GM18873 (cell line): ENCODE data around the gene UNC5A.

Experiments
- ATAC-seq: cut with Tn5 transposase; IDR thresholded peaks from one replicate; pipeline ENCODE4 v1.9.1; 2021; ENCODE audit warnings: mild to moderate bottlenecking, moderate library complexity, moderate number of reproducible peaks; ENCODE audit not compliant: unreplicated experiment, low FRiP score

Gene UNC5A

DNA sequence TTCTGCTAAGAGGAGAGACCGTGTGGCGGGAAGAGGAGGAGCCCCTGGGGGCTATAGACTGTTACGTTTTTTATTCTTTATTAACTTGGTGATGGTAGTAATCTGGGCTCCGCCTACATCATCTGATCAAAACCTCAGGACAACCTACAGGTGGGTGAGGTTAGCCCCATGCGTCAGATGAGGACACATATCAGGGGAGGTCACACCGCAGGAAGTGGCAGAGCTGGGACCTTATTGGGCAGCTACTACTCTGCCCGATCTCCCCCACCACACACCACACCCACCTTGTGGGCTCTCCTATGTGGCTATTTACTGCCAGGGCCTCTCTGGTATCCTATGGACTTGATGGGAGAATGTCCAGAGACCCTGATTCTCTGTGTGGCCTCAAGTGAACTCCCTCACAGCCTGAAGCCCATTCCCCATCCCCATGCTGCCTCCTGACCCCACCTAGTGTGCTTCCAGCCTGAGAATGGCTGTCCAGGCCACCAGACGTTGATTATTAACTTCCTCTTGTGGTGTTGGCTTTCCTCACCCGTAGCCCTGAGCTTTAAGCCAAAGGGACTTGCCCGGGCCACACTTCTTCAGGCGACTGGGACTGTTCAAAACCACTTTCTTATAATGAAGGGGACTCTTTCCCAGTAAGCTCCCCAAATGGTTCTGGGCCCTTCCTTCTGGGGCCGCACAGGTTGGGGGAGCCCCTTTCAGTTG, 8.2 kb downstream of the UNC5A start:
- ATAC-seq = no peak

DNA sequence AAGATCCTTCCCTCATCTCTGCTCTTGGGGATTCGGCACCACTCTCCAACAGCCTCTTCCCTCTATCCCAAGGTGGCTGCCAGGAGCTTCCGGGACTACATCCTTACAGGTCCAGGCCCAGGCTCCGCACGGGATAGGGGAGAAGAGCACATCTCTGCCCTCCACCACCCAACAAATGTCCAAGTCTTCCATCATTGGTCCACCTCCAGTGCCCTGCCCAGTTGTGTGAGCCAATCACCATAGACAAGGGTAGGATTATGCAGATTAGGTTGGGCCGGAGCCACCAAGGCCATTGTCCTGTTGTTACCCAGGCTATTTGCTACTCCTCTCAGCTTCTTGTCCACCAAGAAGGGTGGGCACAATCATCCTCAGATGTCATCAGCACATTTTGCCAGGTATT, 9.1 kb downstream of the UNC5A start:
- ATAC-seq = no peak

DNA sequence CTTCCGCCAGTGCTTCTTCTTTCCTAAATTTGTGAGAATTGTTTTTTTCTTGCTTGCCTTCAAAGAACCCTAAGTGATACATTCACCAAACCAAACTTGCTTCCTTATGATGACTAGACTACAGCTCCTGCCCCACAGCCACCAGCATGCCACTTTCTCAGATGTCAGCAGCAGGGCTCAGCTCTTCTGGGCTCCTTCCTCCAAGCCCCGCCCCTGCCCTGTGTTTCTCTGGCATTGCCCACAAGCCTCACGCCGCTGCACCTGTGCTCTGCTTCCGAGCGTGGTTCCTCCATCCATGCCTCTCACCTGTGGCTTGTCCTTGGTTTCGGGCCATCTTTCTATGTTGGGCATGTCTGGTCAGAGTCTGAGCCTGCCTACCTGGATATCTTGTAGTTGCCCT, 10.6 kb downstream of the UNC5A start:
- ATAC-seq = no peak

DNA sequence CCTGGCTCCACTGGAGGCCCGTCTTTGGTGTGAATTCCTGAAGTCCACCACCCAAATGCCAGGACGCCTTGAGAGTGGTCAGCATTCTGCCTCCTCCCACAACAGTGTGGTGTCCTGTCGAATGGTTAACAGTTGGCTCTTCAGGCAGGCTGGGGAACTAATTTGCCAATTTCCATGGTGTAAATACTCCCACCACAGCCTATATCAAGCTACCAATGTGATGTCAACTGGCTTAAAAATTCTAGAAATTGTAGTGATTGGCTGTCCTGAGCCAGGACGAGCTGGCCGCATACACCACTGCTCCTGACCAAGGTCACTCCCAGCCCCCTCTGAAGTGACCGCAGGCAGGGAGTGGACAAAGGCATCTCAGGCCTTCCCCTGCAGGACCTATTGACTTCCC, 11.1 kb downstream of the UNC5A start:
- ATAC-seq = no peak

DNA sequence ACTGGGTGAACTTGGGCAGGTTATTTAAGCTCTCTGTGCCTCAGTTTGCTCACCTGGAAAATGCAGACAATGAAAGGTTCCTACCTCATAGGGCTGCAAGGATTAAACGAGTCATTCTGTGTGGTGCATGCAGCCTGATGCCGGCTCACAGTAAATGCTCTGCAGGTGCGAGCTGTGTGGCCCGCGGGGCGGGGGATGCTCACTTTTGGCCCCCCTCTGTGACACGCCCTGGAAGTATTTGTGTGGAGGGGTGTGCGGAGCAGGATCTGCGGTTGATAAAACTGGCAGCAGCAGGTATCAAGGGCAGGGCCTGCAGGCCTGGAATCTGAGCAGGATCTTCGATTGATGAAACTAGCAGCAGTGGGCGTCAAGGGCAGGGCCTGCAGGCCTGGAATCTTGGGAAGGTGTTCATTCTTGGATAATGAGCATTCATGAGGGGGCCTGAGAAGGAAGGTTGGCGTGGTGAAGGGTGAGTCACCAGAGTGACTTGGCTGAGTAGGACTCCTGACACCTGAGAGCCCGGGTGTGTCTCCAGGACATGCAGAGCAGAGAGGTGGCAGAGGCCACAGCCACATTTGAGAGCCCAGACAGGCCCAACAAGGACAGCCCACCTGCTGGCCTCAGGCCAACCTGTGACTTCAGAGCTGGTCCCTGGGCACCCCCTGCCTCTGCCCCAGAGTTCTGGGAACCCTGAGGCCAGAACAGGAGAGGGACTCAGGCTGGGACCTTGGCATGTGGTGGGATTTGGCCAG, 11.9 kb downstream of the UNC5A start:
- ATAC-seq = no peak

DNA sequence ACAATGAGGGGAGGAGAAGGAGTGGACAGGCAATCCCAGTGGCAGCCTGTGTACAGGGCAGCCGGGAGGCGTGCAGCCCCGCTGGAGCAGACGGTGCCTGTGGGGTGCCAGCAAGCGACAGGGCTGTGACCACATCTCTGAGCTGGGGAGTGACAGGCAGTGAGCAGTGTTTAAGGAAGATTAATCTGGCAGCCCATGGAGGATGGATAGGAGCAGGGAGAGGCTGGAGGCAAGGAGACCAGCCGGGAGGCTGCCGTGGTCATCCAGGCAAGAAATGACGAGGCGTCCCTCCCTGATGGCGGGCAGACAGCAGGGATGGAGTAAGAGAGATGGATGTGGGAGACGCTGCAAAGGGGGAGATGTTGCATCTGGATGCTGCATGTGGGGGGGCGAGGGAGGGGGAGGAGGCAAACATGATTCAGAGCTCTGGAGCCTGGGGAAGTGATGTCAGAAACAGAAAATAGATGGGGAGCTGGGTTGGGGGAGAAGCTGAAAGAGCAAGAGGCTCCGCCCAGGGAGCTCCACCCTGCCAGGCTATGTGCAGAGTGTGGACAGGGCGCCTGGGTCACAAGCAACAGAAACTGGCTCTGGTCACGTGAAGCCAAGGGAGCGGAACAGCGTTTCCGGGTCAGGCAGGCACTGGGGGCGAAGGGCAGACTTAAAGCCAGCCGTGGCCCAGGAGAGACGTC, 12.6 kb downstream of the UNC5A start:
- no peak for ATAC-seq

DNA sequence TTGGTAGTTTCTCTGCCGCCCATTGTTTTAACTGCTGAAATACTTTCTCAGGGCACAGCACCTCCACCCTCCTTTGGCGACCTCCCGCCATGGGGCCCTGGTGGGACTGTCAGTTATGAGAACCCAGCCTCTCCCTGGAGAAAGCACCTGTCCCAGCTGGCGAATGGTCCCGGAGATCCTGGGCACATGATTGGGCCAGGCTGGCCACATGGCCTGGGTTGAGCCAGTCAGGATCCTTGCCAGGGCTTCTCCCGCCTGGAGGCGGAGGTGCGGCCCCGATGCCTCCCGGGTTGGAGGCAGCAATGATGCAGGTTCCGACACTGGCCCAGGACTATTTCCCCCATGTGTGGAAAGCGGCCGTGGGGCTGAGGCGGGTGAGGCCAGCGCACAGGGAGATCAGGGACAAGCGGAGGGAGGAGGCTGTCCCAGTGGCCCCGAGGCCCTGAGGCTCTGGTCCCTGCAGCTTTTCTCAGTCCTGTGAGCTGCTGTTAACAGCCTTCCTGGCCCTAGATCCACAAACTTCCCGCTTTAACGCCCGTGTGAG, 13.6 kb downstream of the UNC5A start:
- no peak for ATAC-seq

DNA sequence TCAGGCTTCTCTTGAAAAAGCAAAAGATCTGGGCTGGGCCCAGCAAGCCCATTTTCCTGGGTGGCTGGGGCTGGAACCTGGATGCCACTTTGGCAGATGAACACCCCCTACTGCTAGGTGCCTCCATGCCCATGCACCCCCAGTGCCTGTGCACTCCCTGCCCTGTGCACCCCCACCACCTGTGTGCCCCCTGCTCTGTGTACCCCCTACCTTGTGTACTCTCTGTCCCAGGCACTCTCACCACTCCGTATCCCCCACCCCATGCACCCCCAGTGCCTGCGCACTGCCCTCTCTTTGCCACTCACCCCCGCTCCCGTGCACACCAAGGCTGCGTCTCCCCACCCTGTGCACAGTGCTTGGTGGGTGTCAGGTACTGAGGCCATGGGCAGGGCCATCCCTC, 14.2 kb downstream of the UNC5A start:
- no peak for ATAC-seq

DNA sequence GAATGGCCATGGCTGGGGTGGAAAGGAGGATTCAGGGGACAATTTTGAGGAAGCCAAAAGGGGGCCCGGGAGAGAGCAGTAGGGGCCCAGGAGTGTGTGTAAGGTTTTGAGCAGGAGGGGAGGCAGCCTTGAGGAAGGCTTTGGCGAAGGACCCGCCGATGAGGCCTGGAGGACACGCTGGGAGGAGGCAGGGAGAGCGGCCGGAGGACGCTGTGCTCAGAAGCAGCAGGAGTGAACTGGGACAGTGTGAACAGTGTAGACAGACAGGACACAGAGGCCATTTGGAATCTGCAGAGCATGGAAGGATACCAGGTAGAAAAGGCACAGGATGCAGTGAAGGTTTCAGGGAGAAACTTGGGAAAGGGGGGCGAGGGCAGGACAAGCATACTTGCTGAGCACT, 14.9 kb downstream of the UNC5A start:
- ATAC-seq = no peak

DNA sequence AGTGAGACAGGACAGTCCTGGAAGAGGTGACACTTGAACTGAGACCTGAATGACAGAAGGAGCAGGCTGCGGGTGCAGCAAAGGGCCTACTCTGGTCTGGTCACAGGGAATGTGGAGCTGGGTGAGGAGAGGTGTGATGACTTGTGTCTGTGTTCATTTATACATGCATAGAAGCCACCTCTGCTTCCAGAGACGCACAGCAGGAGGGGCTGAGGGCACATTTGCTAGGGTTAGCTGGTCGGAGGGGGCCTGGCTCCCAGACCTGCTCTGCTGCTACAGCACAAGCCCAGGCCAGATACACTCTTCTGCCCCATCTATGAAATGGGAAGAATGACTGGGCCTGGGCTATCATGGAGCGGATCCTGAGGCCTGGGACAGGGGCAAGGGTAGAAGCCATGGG, 15.6 kb downstream of the UNC5A start:
- ATAC-seq = no peak

DNA sequence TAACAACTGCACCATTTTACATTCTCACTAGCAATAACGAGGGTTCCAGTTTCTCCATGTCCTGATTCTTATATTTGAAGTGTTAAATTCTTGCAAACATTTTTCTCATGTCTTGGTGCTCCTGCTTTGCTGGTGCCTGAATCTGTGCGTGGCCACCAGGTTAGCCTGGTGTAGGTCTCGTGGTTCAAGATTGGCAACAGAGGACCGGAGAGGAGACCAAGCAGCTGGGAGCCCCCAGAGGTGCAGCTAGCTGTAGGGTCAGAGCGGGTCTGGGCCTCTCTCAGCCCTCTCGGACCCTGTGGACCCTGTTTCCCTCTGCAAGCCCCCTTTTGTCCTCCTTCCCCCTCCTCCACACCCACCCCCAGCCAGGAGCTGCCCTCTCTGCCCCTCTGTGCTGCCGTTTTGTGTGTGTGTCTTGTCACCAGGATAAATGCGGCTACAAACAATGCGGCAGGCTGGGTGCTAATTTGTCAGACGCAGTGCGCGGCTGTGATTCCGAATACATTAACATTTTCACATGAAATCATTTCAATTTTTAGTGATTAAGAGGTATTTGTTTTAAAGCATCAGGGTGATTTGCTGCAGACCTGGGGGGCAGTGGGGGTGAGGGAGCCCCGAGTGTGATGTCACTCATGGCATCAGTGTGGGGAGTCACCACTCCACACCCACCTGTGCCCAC, 17.5 kb downstream of the UNC5A start:
- ATAC-seq = no peak

DNA sequence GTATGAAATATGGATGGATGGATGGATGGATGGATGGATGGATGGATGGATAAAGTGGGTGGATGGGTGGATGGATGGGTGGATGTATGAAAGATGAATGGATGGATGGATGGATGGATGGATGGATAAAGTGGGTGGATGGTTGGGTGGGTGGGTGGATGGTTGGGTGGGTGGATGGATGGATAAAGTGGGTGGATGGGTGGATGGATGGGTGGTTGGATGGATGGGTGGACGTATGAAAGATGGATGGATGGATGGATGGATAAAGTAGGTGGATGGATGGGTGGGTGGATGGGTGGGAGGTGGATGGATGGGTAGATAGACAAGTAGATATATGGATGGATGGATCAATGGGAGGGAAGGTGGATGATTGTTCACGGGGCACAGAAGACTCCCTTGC, 19.0 kb downstream of the UNC5A start:
- ATAC-seq = no peak

DNA sequence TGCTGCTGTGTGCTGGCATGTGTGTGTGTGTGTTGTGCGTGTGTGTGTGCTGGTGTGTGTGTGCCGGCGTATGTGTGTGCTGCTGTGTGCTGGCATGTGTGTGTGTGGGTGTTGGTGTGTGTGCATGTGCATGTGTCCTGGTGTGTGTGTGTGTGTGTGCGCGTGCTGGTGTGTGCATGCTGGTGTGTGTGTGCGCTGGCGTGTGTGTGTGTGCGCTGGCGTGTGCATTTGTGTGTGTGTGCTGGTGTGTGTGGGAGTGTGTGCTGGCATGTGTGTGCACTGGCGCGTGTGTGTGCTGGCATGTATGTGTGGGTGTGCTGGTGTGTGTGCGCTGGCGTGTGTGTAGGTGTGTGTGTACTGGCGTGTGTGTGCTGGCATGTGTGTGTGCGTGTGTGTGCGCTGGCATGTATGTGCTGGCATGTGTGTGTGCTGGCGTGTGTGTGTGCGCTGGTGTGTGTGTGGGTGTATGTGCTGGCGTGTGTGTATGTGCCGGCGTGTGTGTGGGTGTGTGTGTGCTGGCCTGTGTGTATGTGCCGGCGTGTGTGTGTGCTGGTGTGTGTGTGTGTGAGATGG, 20.1 kb downstream of the UNC5A start:
- no peak for ATAC-seq

DNA sequence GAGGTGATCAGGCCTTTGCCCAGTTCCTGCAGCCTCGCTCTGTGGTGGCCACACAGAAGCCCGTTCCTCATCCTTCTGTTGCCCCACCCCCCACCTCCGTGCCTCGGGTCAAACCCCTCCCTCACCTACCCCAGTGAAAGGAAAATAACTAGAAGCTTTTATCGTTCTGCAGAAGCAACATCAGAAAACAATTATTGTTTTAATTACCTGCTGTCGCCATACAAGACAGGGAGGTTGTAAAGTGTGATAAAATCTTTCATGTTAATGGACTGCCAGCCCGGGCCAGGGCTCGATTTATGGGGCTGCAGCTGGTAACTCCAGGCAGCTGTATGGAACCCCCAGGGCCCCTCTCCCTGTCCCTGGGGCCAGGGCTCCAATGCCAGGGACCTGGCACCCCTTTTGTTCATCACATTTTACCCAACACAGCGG, 20.6 kb downstream of the UNC5A start:
- no peak for ATAC-seq

DNA sequence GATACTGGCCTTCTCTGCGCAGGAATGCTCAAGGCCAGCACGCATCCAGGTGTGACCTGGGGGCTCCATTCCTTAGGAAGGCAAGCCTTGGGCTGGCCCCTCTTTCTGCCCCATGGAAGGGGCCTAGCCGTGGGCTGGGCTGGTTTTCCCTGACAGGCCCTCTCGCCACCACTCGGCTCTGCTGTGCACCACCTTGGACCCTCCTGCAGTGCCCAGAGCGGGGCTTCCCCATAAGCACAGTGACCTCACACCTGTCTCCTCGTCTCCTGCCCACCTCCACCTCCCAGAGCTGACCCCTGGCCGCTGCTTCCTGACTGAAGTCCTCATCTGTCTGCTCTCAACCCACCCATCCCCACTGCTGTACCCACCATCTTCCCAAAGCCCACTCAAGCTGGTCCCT, 21.1 kb downstream of the UNC5A start:
- ATAC-seq = no peak

DNA sequence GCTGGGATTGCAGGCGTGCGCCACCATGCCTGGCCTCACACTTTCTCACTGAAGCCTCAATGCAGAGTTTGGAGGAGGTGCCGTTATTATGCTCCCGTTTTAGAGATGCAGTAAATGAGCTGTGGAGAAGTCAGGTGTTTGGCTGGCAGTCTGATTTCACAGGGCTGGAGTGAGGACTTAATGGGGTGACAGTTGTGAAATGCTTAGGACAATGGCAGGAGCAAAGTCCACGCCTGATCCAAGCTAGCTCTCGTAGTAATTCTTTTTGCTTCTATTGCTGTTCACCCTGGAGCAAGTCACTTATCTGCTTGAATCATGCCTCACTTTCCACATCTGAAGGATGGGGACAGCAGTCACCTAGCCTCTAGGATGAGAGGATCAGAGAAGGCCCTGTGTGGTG, 21.8 kb downstream of the UNC5A start:
- no peak for ATAC-seq

DNA sequence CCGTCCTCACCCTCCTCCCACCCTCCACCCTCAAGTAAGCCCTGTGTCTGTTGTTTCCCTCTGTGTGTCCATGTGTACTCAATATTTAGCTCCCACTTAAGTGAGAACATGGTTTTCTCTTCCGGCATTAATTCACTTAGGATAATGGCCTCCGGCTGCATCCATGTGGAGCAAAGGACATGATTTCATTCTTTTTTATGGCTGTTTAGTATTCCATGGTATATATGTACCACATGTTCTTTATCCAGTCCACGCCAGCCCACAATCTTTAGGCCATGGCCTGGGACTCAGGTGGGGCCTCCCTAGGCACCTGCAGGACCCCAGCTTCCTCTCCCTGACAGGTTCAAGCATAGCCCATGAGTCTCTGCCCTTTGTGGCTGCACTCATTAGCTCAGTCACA, 22.9 kb downstream of the UNC5A start:
- no peak for ATAC-seq

DNA sequence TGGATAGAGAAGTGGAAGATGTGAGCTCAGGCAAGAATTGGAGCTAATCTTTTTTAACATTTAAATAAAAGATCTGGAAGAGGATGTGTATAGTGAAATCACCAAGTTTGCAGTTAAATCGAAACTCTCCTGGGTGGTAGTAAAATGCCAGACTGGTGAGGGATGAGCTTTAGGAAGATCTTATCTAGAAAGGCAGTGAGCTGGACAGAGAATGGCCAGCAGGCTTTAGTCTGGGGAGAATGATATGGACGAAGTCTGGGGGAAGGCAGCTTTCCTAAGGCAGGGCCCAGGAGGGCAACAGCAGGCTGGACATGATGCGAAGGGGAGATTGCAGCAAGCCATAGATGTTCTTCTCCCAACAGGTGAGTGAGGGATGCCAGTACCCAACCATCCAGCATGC, 25.6 kb downstream of the UNC5A start:
- no peak for ATAC-seq

DNA sequence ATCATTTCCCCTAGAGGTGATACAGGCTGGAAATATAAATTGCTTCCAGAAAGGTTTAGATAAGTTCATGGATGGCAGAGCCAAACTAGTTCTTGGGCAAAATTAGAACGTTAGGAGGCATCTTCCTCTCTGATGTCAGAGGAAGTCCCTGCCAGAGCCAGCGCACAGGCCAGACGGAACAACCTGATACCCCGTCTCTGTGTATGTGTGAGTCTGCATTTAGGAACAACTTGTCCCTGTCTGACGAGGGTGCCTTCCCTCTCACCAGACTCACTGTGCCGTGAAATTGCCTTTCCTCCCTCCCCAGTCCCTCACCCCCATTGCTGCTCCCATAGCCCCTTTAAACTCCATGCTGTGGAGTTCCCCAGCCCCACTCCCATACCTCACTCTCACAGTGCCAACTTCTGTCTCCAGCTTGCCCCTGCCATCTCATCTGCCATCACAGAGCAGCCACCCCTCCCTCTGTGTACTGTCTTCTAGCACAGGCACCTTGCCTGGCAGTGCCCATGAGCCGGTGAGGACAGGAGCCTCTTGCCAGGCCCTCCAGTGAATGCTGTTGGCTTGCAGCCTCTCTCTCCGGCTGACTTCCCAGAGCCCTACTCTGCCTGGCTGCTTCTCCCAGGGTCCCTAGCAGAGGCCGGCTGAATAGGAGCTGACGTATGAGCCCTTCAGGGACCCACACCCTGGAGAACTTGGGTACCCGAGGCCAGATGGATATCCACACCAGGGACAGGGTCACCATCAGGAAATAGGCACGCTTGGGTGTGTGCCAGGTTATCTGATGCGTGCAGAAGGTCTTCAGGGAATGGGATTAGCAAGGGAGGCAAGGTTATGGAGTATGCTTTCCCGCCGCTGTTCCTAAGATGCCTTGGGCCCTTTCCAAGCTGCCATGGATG, 26.7 kb downstream of the UNC5A start:
- ATAC-seq = no peak
